HG03280 (cell line): ENCODE results near the gene PID1.
"Not testable (repeated sequence)": the region's sequence is repeated elsewhere in the genome, so short reads cannot be mapped to it uniquely, and the experiment has no call there.

ENCODE experiments used
- ATAC-seq: cut with Tn5 transposase; IDR thresholded peaks from one replicate; pipeline ENCODE4 v1.9.1; 2021; ENCODE audit warnings: mild to moderate bottlenecking, moderate library complexity; ENCODE audit not compliant: unreplicated experiment

The PID1 gene

DNA sequence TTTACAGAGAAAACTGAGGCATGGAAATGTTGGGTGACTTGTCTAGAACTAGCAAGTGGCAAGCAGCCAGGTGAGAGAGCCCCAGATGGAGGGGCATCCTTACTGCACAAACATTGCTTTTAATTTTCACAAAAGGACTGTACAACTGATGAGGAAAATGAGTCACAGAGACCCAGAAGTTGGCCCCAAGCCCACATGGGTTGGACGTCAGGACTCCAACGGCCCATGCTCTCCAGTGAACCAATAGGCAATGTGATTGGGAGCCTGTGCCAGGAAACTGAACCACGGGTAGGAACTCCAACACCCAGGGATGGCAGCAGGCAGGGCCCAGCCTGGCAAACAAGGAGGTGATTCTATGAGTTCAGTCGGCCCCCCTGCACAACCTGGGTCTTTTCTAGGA is 50.8 kb downstream of the PID1 start:
- no peak for ATAC-seq

DNA sequence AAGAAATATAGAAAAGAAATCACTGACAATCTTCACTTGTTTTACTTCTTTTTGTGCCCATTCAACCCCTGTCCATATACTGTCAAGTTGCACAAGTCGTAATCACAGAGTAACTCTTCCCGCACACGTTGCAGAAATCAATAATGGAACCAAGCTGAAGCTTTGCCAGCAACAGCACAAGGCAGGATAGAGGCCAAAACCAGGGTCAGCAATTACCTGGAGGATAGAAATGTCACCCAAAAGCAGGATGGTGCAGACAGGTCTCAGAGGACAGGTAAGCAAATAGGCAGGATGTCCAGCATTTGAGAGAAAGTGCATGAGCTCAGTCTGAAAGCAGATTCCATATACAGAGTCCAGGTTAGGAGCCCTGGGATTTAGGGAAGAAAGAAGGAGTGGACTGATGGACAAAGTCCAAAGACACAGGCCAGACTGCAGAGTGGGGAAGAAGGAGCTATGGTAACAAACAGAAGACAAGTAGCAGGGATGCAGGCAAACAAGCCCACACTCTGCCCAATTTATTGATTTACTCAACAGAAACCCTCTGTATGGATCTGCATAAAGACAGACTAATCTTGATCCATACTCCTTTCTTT is 52.7 kb downstream of the PID1 start:
- no peak for ATAC-seq

DNA sequence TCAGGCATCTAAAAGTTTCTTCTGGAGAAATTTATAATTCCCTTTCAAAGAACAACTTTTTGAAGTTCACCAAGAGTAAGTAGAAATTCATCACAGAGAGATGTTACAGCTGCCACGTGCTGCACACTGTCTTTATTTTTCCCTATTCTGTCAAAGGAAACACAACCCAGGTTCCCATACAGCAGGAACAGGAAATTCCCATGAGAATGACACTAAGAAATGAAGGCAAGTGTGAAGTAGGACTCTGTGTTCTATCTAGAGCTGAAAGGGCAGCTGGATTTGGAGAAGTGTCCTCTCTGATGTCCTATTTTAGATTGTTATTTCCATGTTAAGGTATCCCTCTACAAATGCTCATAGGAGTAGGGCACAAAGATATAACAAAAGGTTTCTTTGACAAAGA is 58.8 kb downstream of the PID1 start:
- ATAC-seq: no peak

DNA sequence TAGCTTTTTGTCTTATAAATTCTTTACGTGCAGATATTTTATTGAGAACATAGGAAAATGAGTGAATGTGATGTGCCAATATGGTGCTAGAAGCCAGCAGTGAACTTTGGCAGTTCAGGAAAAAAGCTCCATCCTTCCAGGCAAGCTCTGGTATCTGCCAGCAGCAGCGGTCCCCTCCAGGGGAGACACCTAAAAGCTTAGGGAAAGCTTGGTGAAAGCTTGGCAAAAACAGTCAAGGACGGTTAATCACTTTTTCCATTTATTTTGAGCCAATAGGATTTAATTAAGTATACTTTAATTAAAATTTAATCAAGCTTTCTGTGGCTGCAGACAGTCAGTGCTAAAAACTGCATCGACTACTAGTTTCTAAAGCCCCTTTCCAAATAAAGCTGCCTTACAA is 60.4 kb downstream of the PID1 start:
- no peak for ATAC-seq

DNA sequence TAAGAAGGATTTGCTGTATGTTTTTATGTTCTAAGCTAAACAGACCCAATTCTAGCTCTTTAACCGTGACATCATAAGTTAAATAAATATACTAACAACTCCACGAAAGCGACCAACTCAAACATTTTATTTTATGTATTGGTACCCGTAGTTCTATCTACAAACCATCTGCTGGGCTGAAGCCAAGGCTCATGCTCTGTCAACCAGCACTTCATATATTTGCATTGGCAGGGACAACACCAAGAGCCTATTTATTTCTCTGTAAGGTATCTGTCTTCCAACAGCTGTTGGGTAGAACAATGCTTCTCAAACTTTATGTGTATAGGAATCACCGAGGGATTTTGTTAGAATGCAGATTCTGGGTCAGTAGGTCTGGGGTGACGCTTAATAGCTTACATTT is 64.5 kb downstream of the PID1 start:
- no peak for ATAC-seq

DNA sequence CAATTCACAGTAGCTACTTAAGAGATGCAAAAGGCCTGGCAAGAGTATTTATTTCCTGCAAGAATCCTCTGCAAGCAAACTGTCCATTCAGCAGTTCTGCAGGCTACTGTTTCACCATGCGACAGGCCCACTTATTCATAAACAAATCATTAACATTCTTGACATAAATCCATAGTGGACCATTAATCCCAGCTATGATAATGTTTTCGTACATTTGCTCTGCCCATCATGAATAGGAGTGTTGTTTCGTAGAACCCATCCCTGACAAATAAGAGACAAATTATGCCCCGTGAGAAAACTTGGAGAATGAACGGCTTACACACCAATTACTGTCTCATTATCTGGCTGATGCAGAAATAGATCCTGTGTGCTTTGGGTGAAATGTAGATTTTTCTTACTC is 65.4 kb downstream of the PID1 start:
- ATAC-seq: no peak

DNA sequence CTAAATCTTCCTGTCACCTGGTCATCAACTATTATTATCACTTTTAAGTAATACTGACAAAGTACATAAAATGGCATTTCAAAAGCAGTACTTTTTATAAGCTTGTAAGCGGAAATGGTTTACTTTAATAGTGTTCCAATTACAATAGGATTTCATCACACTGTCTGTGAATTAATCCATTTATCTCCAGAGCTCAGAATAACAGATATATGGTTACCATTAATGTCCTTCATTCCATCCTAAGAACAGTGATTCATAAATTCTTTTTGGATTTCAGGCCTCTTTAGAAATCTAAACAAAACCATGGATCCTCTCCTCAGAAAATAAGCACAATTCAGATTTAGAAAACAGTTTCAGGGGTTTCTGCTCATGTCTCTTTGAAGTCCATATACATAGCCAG is 68.4 kb downstream of the PID1 start:
- ATAC-seq: no peak

DNA sequence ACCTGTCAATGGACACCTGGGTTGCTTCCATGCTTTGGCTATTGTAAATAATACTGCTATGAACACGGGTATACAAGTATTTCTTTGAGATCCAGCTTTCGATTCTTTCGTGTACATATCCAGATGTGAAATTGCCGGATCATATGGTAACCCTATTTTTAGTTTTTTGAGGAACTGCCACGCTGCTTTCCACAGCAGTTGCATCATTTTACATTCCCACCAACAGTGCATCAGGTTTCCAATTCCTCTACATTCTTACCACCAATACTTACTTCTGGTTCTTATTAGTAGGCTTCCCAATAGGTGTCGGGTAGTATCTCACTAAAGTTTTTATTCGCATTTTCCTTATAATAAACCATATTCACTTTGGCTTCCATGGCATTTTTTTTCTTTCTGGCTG is 69.6 kb downstream of the PID1 start:
- no peak for ATAC-seq

DNA sequence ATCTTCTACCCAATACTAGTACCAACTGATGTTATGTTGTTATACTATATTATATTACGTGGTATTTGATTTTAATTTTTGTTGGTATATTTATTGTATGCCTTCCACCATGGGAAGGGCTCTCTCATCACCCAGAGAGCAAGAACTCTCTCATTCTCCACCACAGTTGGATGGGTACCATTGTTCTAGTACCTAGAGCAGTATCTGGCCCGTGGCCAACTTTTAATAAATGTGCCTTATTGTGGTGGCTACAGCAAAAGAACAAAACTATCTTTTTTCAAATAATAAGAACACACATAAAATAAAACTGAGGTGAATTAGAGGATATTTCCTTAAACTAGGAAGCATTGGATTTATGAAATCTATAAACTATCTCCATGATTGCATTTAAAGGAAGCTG is 71.8 kb downstream of the PID1 start:
- ATAC-seq: no peak

DNA sequence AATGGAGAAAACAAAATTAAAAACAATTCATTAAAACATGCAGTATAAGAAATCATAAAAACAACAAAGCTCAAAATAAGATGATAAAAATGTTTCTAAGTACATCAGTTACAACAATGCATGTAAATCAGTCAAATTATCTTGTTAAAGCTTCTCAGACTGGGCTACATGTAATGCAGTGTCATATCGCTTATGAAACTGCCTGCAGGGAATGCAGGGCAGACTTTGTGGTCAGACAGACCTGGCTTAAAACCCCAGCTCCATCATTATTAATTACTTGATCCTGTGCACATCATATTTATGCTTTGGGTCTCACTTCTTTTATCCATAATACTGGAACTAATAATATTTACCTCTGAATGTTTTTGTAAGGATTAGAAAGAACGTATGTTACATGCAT is 74.6 kb downstream of the PID1 start:
- no peak for ATAC-seq

DNA sequence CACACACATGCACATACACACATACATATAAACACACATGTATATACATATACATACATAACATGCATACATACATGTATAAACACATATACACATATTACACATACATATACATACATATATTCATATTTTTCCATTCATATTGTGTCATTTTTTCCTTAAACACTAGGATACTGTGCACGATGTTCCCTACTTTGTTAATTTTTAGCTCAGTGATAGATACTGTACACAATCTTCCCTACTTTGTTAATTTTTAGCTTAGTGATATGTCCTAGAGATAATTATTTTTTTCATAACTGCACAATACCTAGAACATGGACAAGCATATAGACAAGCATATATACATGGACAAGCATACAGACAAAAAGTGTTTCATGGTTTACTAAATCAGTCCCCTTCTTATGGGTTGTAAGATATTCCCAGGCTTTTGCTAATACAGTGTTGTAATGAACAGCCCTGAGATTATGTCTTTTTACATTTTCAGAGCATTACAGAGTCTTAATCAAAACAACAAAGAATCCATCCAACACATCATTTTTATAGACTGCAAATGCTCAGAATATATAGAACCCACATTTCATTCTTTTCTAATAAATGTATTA is 75.6 kb downstream of the PID1 start:
- ATAC-seq: no peak

DNA sequence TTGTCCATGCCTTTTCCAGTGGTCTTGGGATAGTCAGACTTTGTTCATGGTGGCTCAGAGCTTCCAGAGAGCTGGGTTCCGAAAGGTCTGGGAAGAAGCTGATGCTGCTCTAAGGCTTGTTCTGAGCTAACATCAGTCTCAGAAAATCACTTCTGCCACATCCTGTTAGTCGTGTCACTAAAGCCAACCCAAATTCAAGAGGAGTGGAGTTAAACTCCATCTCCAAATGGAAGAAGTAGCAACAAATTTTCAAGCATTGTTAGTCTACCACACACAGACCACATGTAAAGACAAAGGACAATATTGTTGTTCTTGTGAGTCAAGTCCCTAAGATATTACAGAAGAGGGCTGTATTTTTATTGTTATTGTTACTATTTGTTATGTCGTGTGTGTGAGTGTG is 77.8 kb downstream of the PID1 start:
- ATAC-seq: no peak

DNA sequence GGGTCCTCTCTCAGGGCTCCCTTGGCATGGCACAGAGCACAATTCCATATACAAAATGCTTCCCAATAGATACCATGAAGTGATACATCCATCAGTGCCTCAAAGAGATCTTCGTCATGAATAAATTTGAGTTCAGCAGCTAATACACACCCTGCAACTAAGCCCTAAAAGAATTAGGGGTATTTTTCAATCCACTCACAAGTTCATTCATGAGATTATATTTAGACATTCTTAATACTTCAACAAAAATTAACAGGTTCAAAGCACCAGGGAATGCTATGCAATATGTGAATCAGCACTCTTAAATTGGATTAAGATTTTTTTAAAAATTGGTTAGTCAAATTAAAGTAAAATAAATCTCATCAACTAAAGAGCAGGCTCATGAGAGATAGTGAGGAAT is 79.7 kb downstream of the PID1 start:
- no peak for ATAC-seq

DNA sequence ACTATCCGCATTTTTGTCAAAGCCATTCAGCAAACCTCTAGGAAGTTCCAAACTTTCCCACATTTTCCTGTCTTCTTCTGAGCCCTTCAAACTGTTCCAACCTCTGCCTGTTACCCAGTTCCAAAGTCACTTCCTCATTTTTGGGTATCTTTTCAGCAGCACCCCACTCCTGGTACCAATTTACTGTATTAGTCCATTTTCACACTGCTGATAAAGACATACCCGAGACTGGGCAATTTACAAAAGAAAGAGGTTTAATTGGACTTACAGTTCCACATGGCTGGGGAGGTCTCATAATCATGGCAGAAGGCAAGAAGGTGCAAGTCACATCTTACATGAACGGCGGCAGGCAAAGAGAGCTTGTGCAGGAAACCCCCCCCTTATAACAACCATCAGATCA is 84.0 kb downstream of the PID1 start:
- not testable (repeated sequence) for ATAC-seq

DNA sequence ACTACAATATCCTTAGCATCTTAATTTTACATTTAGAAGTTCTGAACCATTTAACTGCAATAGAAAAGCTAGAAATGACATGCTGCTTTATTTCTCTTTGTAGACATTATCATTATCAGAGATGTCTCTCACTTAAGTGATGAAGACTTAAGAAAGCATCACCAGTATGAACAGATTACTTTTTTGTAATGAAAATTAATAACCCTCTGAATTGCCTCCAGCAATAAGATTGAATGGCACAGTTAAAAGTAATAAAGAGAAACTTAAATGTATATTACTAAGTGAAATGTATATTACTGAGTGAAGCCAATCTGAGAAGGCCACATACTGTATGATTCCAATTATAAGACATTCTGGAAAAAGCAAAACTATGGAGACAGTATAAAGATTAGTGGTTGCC is 89.4 kb downstream of the PID1 start:
- ATAC-seq: no peak

DNA sequence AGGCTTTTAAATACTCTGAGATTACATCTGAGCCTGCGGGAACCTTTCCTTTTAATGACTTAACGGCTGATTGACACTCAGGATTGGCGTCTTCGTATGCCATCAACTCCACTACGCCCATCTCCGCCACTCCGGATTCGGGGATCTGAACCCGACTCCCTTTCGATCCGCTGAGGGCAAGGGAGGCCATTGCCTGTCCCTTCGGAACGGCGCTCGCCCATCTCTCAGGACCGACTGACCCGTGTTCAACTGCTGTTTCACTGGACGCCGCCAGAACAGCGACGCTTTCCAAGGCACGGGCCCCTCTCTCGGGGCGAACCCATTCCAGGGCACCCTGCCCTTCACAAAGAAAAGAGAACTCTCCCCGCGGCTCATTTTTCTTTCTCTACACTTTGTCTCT is 90.4 kb downstream of the PID1 start:
- ATAC-seq: no peak

DNA sequence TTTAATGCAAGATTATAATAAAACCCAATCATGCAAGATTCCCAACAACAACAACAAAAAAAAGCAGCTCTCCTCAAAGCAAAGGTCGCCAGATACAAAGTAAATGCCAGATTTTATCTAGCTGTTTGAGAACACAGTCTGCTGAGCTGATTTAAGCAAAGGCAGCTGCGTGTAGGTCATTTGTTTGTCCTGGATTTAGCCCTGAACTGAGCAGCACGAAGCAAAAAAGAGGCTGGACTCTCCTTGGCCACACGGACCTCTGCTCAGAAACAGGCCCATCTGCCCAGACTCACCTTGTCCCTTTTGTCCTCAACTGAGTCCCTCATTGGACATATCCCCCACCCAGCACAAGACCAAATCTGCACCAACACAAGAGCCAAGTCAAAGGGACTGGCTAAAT is 91.5 kb downstream of the PID1 start:
- ATAC-seq: no peak

DNA sequence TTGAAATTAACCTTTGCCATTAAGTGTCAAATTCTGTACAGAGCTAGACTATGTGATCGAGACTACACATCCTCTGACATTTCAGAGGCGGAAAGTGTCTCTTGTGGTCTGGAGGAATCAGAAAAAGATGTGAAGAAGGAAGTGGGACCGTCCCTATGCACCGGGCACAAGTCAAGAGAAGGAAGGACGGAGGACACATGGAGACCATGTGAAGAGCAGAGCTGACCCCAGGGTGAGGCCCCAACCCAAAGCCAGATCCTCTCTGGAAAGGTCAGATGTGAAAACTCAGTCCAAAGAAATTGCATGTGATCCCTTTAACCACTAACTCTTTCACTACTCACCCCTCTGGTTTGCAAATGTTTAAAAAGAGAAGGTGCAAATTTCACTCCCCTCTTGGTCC is 92.4 kb downstream of the PID1 start:
- no peak for ATAC-seq

DNA sequence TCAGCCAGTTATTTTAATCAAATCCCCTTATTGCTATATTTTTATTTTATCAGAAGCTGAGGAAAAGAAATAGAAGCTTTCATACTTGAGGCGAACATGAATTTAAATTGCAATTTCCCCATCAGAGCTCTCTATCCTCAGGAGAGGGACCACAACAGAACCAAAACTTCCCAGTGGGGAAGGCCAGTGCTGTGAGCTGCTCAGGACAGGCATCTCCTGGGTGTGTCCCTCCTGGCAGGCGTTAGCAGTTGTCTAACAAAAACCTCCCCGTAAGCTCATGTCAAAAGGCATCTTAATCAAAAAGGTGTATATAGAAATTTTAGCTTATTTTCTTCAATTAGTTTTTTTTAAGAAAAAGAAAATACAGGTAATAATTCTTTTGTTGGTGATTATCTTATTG is 93.0 kb downstream of the PID1 start:
- ATAC-seq: no peak

DNA sequence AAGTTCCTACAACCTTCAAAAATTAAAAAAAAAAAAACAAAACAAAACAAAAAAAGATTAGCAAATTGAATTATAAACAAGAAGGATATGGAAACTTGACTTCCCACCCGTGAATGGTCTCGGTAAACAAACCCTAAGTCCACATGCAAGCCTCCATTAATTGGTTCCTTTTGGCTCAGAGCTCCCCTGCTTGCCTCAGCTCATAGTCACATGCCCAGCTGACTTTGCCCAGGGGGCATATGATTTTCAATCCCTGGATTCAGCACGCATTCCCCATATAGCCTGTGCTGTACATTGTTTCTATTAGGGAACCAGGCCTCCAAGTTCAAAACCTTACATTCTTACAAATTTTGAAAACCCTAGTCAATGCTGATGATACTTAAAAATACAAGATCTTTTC is 95.0 kb downstream of the PID1 start:
- ATAC-seq: no peak

DNA sequence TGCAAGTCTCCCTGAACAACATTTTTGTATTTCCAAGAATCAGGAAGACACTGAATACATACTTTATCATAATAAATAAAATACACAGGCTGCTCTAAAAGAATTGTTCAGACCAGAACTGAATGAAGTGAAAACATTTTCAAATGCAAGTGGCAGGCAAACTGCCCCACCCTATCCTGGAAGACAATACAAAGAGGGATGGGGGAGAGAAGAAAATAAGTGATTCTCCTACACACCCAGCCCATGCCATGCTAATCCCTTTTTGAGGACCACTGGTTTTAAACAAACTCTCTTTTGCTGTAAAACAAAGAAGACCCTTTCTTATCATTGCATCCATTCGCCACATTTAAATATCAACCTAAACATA is 95.6 kb downstream of the PID1 start:
- no peak for ATAC-seq

DNA sequence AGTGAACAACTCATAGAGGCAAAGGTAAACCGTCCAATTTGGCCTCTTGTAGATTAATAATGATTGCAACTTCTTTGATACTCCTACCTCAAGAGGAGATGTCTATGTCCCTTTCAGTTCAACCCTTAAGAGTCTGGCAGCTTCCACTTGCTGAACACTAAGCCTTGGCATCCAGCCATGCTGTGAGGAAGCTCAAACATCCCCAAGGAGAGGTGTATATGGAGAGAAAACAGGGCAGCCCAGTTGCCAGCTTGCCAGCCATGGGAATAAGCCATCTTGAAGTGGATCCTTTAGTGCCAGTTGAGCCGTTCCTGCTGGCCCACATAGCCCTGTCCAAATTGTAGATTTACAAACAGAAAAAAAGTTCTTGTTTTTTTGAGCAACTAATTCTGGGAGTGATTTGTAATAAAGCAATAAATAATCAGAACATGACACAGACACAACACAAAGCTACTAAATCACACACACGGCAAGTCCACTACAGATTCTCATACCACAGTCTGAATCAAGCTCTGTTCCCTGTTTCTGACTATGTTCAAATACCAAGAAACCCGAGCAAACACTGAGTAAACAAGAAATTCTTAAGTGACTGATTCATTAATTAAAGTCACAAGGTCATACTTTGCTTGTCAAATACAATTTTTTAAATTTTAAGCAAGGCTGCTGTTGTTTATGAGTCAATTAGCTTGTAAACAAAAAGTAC is 96.1 kb downstream of the PID1 start:
- ATAC-seq: no peak

DNA sequence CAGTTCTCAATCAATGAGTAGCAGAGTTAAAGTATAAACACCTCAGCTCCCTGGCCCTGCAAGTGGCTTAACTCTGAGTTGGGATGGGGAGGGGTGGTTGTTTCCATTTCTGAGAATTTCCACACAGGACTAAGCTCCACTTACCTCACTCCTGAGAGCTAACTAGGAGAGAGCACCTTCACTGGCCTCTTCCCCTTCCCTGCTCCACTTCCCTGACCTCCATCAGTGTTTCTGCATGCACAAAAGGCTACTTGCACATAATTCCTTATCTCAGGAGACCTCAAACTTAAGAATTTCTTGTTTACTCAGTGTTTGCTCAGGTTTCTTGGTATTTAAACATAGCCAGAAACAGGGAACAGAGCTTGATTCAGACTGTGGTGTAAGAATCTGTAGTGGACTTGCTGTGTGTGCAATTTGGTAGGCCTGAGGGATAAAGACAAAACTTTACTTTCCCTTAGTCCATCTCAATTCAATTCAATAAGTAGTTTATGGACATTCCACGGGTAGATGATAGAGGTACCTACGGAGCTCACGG is 97.2 kb downstream of the PID1 start:
- ATAC-seq: no peak
